H1 (cell line): ENCODE data around the gene POPDC2. TPM values are rescaled to one million over a fixed set of nuclear protein-coding genes. Genes with fewer than 3 reads are reported as not detected.

Experiments
- ASH2L ChIP-seq: fragments of 200-600, 300-600 bp; sonication (generic); IDR thresholded peaks from one replicate; pipeline ENCODE4 v1.7.1; 2017; ENCODE audit warnings: low read length
- CHD1 ChIP-seq: IDR thresholded peaks from 2 replicates; pipeline ENCODE4 v1.6.1; 2012; ENCODE audit warnings: low read depth, low read length, improper control_type of control experiment
- CHD2 ChIP-seq: IDR thresholded peaks from 2 replicates; pipeline ENCODE4 v1.6.1; 2012; ENCODE audit warnings: low read length, improper control_type of control experiment
- CREB1 ChIP-seq: IDR thresholded peaks from 2 replicates; pipeline ENCODE4 v1.6.1; 2012; ENCODE audit warnings: inconsistent platforms
- NRF1 ChIP-seq: IDR thresholded peaks from 2 replicates; pipeline ENCODE4 v1.6.1; 2011; ENCODE audit warnings: mild to moderate bottlenecking, low read depth, low read length, improper control_type of control experiment
- POLR2AphosphoS5 ChIP-seq: IDR thresholded peaks from 2 replicates; pipeline ENCODE4 v1.6.1; 2011; ENCODE audit warnings: low read depth, low read length
- RBBP5 ChIP-seq: IDR thresholded peaks from 2 replicates; pipeline ENCODE4 v1.7.1; 2012; ENCODE audit warnings: low read depth, mild to moderate bottlenecking, inconsistent platforms, low read length, moderate library complexity, borderline replicate concordance
- SIN3A ChIP-seq, 2 experiments: IDR thresholded peaks in 1 of 2; conservative IDR thresholded peaks in 1 of 2; 2 replicates each; pipeline ENCODE4 v1.6.1; 2011 to 2012; ENCODE audit warnings: low read length in 2 of 2, improper control_type of control experiment in 1 of 2, low read depth in 1 of 2, mild to moderate bottlenecking in 1 of 2
- YY1 ChIP-seq: IDR thresholded peaks from 2 replicates; pipeline ENCODE4 v1.6.1; 2011; ENCODE audit warnings: low read depth, mild to moderate bottlenecking, low read length
- polyA plus RNA-seq, 7 experiments: library from polyadenylated mRNA; depleted of rRNA in 3 of 7; stranded (reverse) in 5 of 7; unstranded in 2 of 7; fragments of >200 nt in 5 of 7; fragments of 200-250 nt in 2 of 7; gene quantifications; 1 replicate in 5 of 7; 2 replicates in 1 of 7; 4 replicates in 1 of 7; pipeline versions ENCODE4 v1.2.1 to v1.2.3, GENCODE V29; 2011 to 2013; ENCODE audit warnings: missing spikeins in 2 of 7, mixed read lengths in 2 of 7
- total RNA-seq: library from RNA; stranded (reverse); fragmentation: NEBNext Ultra II Directional; extraction: Animal tissue kit (Norgen Biotek cat#: 25700); gene quantifications from 2 replicates; pipeline ENCODE4 v1.2.1, GENCODE V29; 2021
- TF ChIP-seq, protein P1 (sequence below): fragments of 300-600 bp; sonication (generic); IDR thresholded peaks from 2 replicates; pipeline ENCODE4 v1.7.1; 2012; ENCODE audit warnings: low read length, moderate library complexity, mild to moderate bottlenecking, inconsistent platforms; ENCODE audit not compliant: insufficient replicate concordance

POPDC2 gene
- total and polyA plus RNA-seq, 2 of the 8 experiments (the other 6 are each of a cell fraction or from before 2014, with no cell fraction given), result 0.65 to 1.1 TPM

DNA sequence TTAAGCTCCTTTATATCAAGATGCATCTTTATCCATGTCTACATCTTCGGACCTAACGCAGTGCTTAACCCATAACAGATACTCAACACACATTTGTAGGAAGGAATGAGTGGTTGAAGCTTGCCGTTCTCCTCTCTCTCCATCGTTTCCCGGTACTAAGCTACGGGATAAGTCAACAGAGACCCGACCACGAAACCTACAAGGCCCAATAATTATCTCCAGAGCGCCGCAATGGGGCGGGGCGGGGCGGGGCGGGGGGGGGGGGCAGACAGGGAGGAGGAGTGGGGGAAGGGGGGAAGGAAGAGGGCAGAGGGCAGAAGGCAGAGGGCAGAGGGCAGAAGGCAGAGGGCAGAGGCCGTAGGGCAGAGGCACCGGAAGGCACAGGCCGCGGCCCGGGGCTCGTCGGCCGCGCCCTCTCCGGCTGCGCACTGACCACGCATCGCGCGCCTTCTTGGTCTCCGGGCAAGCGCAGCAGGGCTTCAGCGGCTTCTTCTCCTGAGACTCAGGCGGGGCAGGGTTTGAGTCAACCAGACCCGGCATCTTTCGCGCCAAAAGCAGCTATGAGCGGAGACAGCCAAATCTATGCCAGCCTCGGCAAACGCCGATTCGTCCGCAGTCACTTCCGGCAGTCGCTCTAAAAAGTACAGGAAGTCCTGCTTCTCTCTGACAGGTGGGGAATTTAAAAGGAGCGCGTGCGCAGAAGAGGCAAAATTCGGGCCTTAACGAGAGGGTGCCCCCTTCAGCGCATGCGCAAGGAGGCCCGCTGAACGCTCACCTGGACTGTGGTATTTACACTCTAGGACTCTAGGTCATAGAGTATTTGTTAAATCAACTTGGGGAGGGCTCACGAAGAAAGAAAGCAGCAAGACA is 16.6 kb upstream of the POPDC2 start, which contains the start of gene COX17 (continued):
- TF ChIP-seq, protein P1, sequence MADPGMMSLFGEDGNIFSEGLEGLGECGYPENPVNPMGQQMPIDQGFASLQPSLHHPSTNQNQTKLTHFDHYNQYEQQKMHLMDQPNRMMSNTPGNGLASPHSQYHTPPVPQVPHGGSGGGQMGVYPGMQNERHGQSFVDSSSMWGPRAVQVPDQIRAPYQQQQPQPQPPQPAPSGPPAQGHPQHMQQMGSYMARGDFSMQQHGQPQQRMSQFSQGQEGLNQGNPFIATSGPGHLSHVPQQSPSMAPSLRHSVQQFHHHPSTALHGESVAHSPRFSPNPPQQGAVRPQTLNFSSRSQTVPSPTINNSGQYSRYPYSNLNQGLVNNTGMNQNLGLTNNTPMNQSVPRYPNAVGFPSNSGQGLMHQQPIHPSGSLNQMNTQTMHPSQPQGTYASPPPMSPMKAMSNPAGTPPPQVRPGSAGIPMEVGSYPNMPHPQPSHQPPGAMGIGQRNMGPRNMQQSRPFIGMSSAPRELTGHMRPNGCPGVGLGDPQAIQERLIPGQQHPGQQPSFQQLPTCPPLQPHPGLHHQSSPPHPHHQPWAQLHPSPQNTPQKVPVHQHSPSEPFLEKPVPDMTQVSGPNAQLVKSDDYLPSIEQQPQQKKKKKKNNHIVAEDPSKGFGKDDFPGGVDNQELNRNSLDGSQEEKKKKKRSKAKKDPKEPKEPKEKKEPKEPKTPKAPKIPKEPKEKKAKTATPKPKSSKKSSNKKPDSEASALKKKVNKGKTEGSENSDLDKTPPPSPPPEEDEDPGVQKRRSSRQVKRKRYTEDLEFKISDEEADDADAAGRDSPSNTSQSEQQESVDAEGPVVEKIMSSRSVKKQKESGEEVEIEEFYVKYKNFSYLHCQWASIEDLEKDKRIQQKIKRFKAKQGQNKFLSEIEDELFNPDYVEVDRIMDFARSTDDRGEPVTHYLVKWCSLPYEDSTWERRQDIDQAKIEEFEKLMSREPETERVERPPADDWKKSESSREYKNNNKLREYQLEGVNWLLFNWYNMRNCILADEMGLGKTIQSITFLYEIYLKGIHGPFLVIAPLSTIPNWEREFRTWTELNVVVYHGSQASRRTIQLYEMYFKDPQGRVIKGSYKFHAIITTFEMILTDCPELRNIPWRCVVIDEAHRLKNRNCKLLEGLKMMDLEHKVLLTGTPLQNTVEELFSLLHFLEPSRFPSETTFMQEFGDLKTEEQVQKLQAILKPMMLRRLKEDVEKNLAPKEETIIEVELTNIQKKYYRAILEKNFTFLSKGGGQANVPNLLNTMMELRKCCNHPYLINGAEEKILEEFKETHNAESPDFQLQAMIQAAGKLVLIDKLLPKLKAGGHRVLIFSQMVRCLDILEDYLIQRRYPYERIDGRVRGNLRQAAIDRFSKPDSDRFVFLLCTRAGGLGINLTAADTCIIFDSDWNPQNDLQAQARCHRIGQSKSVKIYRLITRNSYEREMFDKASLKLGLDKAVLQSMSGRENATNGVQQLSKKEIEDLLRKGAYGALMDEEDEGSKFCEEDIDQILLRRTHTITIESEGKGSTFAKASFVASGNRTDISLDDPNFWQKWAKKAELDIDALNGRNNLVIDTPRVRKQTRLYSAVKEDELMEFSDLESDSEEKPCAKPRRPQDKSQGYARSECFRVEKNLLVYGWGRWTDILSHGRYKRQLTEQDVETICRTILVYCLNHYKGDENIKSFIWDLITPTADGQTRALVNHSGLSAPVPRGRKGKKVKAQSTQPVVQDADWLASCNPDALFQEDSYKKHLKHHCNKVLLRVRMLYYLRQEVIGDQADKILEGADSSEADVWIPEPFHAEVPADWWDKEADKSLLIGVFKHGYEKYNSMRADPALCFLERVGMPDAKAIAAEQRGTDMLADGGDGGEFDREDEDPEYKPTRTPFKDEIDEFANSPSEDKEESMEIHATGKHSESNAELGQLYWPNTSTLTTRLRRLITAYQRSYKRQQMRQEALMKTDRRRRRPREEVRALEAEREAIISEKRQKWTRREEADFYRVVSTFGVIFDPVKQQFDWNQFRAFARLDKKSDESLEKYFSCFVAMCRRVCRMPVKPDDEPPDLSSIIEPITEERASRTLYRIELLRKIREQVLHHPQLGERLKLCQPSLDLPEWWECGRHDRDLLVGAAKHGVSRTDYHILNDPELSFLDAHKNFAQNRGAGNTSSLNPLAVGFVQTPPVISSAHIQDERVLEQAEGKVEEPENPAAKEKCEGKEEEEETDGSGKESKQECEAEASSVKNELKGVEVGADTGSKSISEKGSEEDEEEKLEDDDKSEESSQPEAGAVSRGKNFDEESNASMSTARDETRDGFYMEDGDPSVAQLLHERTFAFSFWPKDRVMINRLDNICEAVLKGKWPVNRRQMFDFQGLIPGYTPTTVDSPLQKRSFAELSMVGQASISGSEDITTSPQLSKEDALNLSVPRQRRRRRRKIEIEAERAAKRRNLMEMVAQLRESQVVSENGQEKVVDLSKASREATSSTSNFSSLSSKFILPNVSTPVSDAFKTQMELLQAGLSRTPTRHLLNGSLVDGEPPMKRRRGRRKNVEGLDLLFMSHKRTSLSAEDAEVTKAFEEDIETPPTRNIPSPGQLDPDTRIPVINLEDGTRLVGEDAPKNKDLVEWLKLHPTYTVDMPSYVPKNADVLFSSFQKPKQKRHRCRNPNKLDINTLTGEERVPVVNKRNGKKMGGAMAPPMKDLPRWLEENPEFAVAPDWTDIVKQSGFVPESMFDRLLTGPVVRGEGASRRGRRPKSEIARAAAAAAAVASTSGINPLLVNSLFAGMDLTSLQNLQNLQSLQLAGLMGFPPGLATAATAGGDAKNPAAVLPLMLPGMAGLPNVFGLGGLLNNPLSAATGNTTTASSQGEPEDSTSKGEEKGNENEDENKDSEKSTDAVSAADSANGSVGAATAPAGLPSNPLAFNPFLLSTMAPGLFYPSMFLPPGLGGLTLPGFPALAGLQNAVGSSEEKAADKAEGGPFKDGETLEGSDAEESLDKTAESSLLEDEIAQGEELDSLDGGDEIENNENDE, result no peak
- 0 out of 2 replicates have a peak, but pooled peaks have one; percentile 7 for TF ChIP-seq YY1
- TF ChIP-seq POLR2AphosphoS5, result peak; percentile 25; the same call in 1 of the 2 replicates
- TF ChIP-seq RBBP5, result peak; percentile 74; the same call in 1 of the 2 replicates
- peak; percentile 77 for TF ChIP-seq CHD2
- TF ChIP-seq CREB1, result peak; percentile 53; the same call in 1 of the 2 replicates
- peak; percentile 76 for TF ChIP-seq ASH2L
- TF ChIP-seq SIN3A (conservative IDR thresholded peaks at IDR 0.05 in 1 of 2, IDR thresholded peaks at IDR 0.05 in 1 of 2; ENCODE audit: low read depth in 1 of 2, low read length in 2 of 2), result peak in 1 of 2 experiments; percentile 92; a peak in 2 of 4 replicates
- TF ChIP-seq CHD1, result no peak
- TF ChIP-seq NRF1, result peak; percentile 93
